B cell (primary cell): ENCODE measurements around the gene ADAMTS8.

Source experiments
- EZH2 ChIP-seq: IDR thresholded peaks from 2 replicates; pipeline ENCODE4 v1.6.1; 2012; ENCODE audit warnings: borderline replicate concordance, low read depth, mild to moderate bottlenecking, moderate library complexity, low read length; ENCODE audit not compliant: insufficient read depth, poor library complexity, severe bottlenecking
- TF ChIP-seq, protein P1 (sequence below): fragments of 200-600 bp; IDR thresholded peaks from one replicate; pipeline ENCODE4 v1.8.0; 2022; ENCODE audit warnings: antibody characterized with exemption, mild to moderate bottlenecking

DNA sequence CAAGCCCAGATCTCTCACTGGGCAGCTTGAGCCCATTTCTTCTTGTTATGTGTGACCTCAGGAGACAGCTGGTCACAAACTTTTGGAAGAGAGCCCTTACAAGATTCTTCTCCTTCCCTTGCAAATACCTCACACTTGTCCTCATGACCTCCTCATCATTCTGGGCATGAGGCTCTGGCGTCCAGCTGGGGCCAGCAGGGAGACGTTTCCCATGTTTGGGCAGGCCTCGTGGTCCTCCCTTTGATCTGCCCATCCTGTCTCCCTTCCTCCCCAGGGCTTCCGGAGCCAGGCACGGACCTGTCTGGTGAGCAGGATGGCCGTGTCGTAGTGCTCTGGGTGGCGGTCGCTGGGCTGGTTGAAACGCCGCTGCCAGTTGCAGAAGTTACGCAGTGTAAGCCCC, 9.7 kb downstream of the ADAMTS8 start:
- TF ChIP-seq, protein P1, sequence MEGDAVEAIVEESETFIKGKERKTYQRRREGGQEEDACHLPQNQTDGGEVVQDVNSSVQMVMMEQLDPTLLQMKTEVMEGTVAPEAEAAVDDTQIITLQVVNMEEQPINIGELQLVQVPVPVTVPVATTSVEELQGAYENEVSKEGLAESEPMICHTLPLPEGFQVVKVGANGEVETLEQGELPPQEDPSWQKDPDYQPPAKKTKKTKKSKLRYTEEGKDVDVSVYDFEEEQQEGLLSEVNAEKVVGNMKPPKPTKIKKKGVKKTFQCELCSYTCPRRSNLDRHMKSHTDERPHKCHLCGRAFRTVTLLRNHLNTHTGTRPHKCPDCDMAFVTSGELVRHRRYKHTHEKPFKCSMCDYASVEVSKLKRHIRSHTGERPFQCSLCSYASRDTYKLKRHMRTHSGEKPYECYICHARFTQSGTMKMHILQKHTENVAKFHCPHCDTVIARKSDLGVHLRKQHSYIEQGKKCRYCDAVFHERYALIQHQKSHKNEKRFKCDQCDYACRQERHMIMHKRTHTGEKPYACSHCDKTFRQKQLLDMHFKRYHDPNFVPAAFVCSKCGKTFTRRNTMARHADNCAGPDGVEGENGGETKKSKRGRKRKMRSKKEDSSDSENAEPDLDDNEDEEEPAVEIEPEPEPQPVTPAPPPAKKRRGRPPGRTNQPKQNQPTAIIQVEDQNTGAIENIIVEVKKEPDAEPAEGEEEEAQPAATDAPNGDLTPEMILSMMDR, result no peak
- TF ChIP-seq EZH2, result no peak
